Spleen (tissue), 11 donors: ENCODE data around the gene GPR183. TPM values are rescaled to one million over a fixed set of nuclear protein-coding genes. Genes with fewer than 3 reads are reported as not detected.

Source experiments
- DNase-seq: peaks from one replicate; pipeline ENCODE4 v3.0.0-alpha.2; 2020
- H3K27ac ChIP-seq, 8 donors: fragments of 200-600 bp; sonication (generic) in 7 of 8; 1 replicate in 4 of 8; 2 replicates in 4 of 8; pipeline versions ENCODE4 v1.5.0 to v1.8.0; 2016 to 2021; ENCODE audit warnings: inconsistent platforms in 4 of 8, mild to moderate bottlenecking in 4 of 8, moderate library complexity in 1 of 8
- H3K27me3 ChIP-seq, 7 donors: fragments of 200-600 bp; sonication (generic) in 6 of 7; replicated peaks in 1 of 7; 1 replicate in 4 of 7; 2 replicates in 3 of 7; pipeline versions ENCODE4 v1.5.0 to v1.8.0; 2016 to 2021; ENCODE audit warnings: inconsistent platforms in 3 of 7, mild to moderate bottlenecking in 1 of 7
- H3K36me3 ChIP-seq, 6 donors: fragments of 200-600 bp; sonication (generic) in 5 of 6; 1 replicate in 4 of 6; 2 replicates in 2 of 6; pipeline versions ENCODE4 v1.5.0 to v1.8.0; 2016 to 2021; ENCODE audit warnings: inconsistent platforms in 2 of 6
- H3K4me1 ChIP-seq, 6 donors: fragments of 200-600 bp; sonication (generic) in 5 of 6; 1 replicate in 3 of 6; 2 replicates in 3 of 6; pipeline versions ENCODE4 v1.5.0 to v1.8.0; 2016 to 2021; ENCODE audit warnings: inconsistent platforms in 3 of 6
- H3K4me3 ChIP-seq, 8 donors: fragments of 200-600 bp; sonication (generic) in 7 of 8; 1 replicate in 4 of 8; 2 replicates in 4 of 8; pipeline versions ENCODE4 v1.5.0 to v1.8.0; 2016 to 2021; ENCODE audit warnings: inconsistent platforms in 4 of 8, mild to moderate bottlenecking in 4 of 8, moderate library complexity in 2 of 8
- H3K9me3 ChIP-seq, 8 donors: fragments of 200-600 bp; sonication (generic) in 7 of 8; 1 replicate in 4 of 8; 2 replicates in 4 of 8; pipeline versions ENCODE4 v1.5.0 to v1.8.0; 2016 to 2021; ENCODE audit warnings: inconsistent platforms in 4 of 8
- CTCF ChIP-seq, 11 experiments: fragments of 200-600 bp in 7 of 11; fragments of 450-650 bp in 4 of 11; sonication (generic) in 4 of 11; IDR thresholded peaks in 8 of 11; conservative IDR thresholded peaks in 3 of 11; 1 replicate in 7 of 11; 2 replicates in 4 of 11; pipeline versions ENCODE4 v1.4.0 to v1.8.0; 2016 to 2021; ENCODE audit warnings: antibody characterized with exemption in 11 of 11, inconsistent platforms in 4 of 11, mild to moderate bottlenecking in 1 of 11
- POLR2A ChIP-seq, 3 donors: fragments of 450-650 bp; IDR thresholded peaks; one replicate each; pipeline ENCODE4 v1.5.1; 2017; ENCODE audit warnings: antibody characterized with exemption in 3 of 3, mild to moderate bottlenecking in 1 of 3
- POLR2AphosphoS5 ChIP-seq, 3 donors: sonication (generic); formaldehyde crosslinking; IDR thresholded peaks; one replicate each; pipeline ENCODE4 v1.5.1; 2017; ENCODE audit warnings: antibody characterized with exemption in 3 of 3
- whole genome bisulfite sequencing, 5 donors: extraction: QIAGEN DNeasy Blood & Tissue Kit in 3 of 5; methylation state at CpG; one replicate each; pipeline versions ENCODE4 v1.1.5 to v1.1.7; 2013 to 2018; 5-methylcytosine and 5-hydroxymethylcytosine counted together
- intact Hi-C: fragments of 100-400 bp; cut with DNase I; formaldehyde crosslinking; loops from one replicate; pipeline ENCODE4 v1.15.0; 2023; ENCODE audit warnings: low total_unique reads
- polyA plus RNA-seq, 3 donors: library from polyadenylated mRNA; stranded (reverse); fragments of 200-250 nt; gene quantifications; one replicate each; pipeline ENCODE4 v1.2.1, GENCODE V29; 2013
- total RNA-seq, 7 donors: library from RNA; depleted of rRNA in 3 of 7; stranded (reverse); fragments of >200 nt in 3 of 7; fragmentation: NEBNext Ultra II Directional in 4 of 7; extraction: Animal tissue kit (Norgen Biotek cat#: 25700) in 4 of 7; gene quantifications; one replicate each; pipeline versions ENCODE4 v1.1.0 to v1.2.1, GENCODE V29; 2016 to 2021
- donor health status: healthy with polysubstance abuse.
- donor health status: DM: no; HTN: no; CAD: no; lungs with moderate emphysema.
- donor health status: DM: no; HTN: no; CAD: no.
- donor health status: Bipolar disorder and iron deficiency.
- donor health status: healthy.
- donor health status: DM: no; HTN: no; CAD: no.
- donor health status: DM: yes; HTN: yes; CAD: no.

GPR183 gene
- total and polyA plus RNA-seq, 10 donors, result 29.1 to 83.6 (median 56.6) TPM

GRCh38 chr13:99307648-99308339 is 595 bp upstream of the GPR183 start:
- WGBS, 5 donors, result 43 to 49% (median 46%) methylated on average over 6 of the region's 6 CpGs
- H3K36me3 ChIP-seq, result peaks cover 0 to 32% (median 0%) of the 10 kb centered on the region in 6 donors
- TF ChIP-seq POLR2AphosphoS5 (IDR thresholded peaks at IDR 0.05) (no peak), CTCF (IDR thresholded peaks at IDR 0.05 in 8 of 11, conservative IDR thresholded peaks at IDR 0.05 in 3 of 11) (no peak), POLR2A (IDR thresholded peaks at IDR 0.05) (no peak)
- no peak for DNase-seq
- intact Hi-C loops, result no loop called here
- peak overlapping the region in 4 of 8 donors; percentile 8 to 70 (median 46) for H3K4me3 ChIP-seq
- peaks cover 19 to 99% (median 68%) of the 10 kb centered on the region in 6 donors for H3K4me1 ChIP-seq
- no peaks in the 10 kb centered on the region for H3K9me3 ChIP-seq
- peak overlapping the region; percentile 60 to 90 (median 81) for H3K27ac ChIP-seq
- no peaks in the 10 kb centered on the region for H3K27me3 ChIP-seq

DNA sequence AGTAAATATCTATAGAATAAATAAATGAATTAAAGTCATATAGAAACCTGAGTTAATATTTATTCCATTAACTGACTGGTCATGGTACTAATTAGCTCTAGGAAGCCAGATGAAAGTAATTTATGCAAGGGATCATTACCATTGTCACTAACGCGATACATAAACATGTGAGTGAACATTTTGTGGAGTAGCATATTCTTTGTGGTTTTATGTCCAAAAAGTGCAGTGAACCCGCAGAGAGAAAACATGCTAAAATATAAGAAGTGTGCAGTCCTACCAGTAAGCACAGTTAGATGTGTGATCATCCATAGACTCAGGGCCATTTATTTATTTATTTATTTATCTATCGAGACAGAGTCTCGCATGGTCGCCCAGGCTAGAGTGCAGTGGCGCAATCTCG is 1.6 kb downstream of the GPR183 start:
- WGBS, 5 donors, result 65 to 77% (median 73%) methylated on average over 8 of the region's 8 CpGs
- Histone ChIP-seq H3K4me1 (peaks cover 14 to 99% (median 69%) of the 10 kb centered on the region in 6 donors), H3K36me3 (peaks cover 0 to 33% (median 0%) of the 10 kb centered on the region in 6 donors), H3K9me3 (no peaks in the 10 kb centered on the region), H3K27me3 (no peaks in the 10 kb centered on the region), H3K27ac (peak overlapping the region; percentile 60 to 90 (median 81)), H3K4me3 (peak overlapping the region; percentile 1 to 70 (median 38))
- intact Hi-C loops, result no loop called here
- DNase-seq, result no peak
- TF ChIP-seq POLR2A (IDR thresholded peaks at IDR 0.05), result no peak
- no peak for TF ChIP-seq CTCF (IDR thresholded peaks at IDR 0.05 in 8 of 11, conservative IDR thresholded peaks at IDR 0.05 in 3 of 11)
- TF ChIP-seq POLR2AphosphoS5 (IDR thresholded peaks at IDR 0.05), result no peak

GRCh38 chr13:99305158-99305557 is 2.0 kb downstream of the GPR183 start:
- DNase-seq, result no peak
- 54 to 82% (median 72%) methylated on average over 5 of the region's 5 CpGs for WGBS, 5 donors
- H3K36me3 ChIP-seq, result peaks cover 0 to 36% (median 0%) of the 10 kb centered on the region in 6 donors
- intact Hi-C loops, result no loop called here
- peak overlapping the region; percentile 1 to 70 (median 38) for H3K4me3 ChIP-seq
- TF ChIP-seq CTCF (IDR thresholded peaks at IDR 0.05 in 8 of 11, conservative IDR thresholded peaks at IDR 0.05 in 3 of 11) (no peak), POLR2AphosphoS5 (IDR thresholded peaks at IDR 0.05) (no peak), POLR2A (IDR thresholded peaks at IDR 0.05) (no peak)
- H3K27ac ChIP-seq, result peak overlapping the region; percentile 60 to 90 (median 81)
- H3K27me3 ChIP-seq, result no peaks in the 10 kb centered on the region
- peaks cover 14 to 99% (median 71%) of the 10 kb centered on the region in 6 donors for H3K4me1 ChIP-seq
- H3K9me3 ChIP-seq, result no peaks in the 10 kb centered on the region

GRCh38 chr13:99304541-99304940 is 2.7 kb downstream of the GPR183 start:
- no peak for DNase-seq
- Histone ChIP-seq H3K27me3 (no peaks in the 10 kb centered on the region), H3K36me3 (peaks cover 0 to 38% (median 0%) of the 10 kb centered on the region in 6 donors), H3K27ac (peak overlapping the region; percentile 37 to 90 (median 81)), H3K4me3 (peak overlapping the region; percentile 2 to 70 (median 38)), H3K4me1 (peaks cover 17 to 99% (median 72%) of the 10 kb centered on the region in 6 donors), H3K9me3 (no peaks in the 10 kb centered on the region)
- 64 to 77% (median 76%) methylated on average over 4 of the region's 4 CpGs for WGBS, 5 donors
- TF ChIP-seq CTCF (IDR thresholded peaks at IDR 0.05 in 8 of 11, conservative IDR thresholded peaks at IDR 0.05 in 3 of 11), result no peak
- no peak for TF ChIP-seq POLR2AphosphoS5 (IDR thresholded peaks at IDR 0.05)
- no peak for TF ChIP-seq POLR2A (IDR thresholded peaks at IDR 0.05)
- intact Hi-C loops, result no loop called here
